GM19035 (cell line): Measurements from ENCODE around the gene LBX1.

ENCODE experiments used
- ATAC-seq: cut with Tn5 transposase; IDR thresholded peaks from one replicate; pipeline ENCODE4 v1.9.1; 2021; ENCODE audit not compliant: unreplicated experiment

LBX1 gene

GRCh38 chr10:101229266-101230182 is at the start of gene LBX1:
Gene LBX1, minus strand, starts transcription at chr10:101229463. Its CDS starts 648 bp downstream, at chr10:101228815.
- no peak for ATAC-seq

- ATAC-seq: no peak
These were observed 44.5 kb upstream of the LBX1 start for GRCh38 chr10:101273741-101274140.

- no peak for ATAC-seq
These were observed 44.1 kb upstream of the LBX1 start for GRCh38 chr10:101273330-101273729.

GRCh38 chr10:101272229-101272868 is 43.1 kb upstream of the LBX1 start:
- ATAC-seq: no peak

GRCh38 chr10:101270763-101271162 is 41.5 kb upstream of the LBX1 start:
- no peak for ATAC-seq

- ATAC-seq: no peak
These were observed 38.5 kb upstream of the LBX1 start for GRCh38 chr10:101267776-101268175.

GRCh38 chr10:101267290-101267680 is 38.0 kb upstream of the LBX1 start:
- ATAC-seq: no peak

- no peak for ATAC-seq
These were observed 37.4 kb upstream of the LBX1 start for GRCh38 chr10:101266381-101267289.

- no peak for ATAC-seq
These were observed 34.0 kb upstream of the LBX1 start for GRCh38 chr10:101263150-101263752.

GRCh38 chr10:101262147-101262546 is 32.9 kb upstream of the LBX1 start:
- ATAC-seq: no peak

GRCh38 chr10:101261702-101262101 is 32.4 kb upstream of the LBX1 start:
- ATAC-seq: no peak

- no peak for ATAC-seq
These were observed 31.7 kb upstream of the LBX1 start for GRCh38 chr10:101260764-101261481.

- ATAC-seq: no peak
These were observed 29.1 kb upstream of the LBX1 start for GRCh38 chr10:101258179-101258885.

GRCh38 chr10:101257491-101257890 is 28.2 kb upstream of the LBX1 start:
- ATAC-seq: no peak

- ATAC-seq: no peak
These were observed 27.8 kb upstream of the LBX1 start for GRCh38 chr10:101257084-101257483.

- no peak for ATAC-seq
These were observed 27.1 kb upstream of the LBX1 start for GRCh38 chr10:101256387-101256786.

GRCh38 chr10:101250136-101250535 is 20.9 kb upstream of the LBX1 start:
- ATAC-seq: no peak

- ATAC-seq: no peak
These were observed 19.9 kb upstream of the LBX1 start for GRCh38 chr10:101249171-101249581.

- ATAC-seq: no peak
These were observed 17.4 kb upstream of the LBX1 start for GRCh38 chr10:101246639-101247038.
